A673 (cell line): ENCODE data around the gene TMEM14C. TPM values are rescaled to one million over a fixed set of nuclear protein-coding genes. Genes with fewer than 3 reads are reported as not detected.
"Not testable (repeated sequence)": the region's sequence is repeated elsewhere in the genome, so short reads cannot be mapped to it uniquely, and the experiment has no call there.

Source experiments
- BruUV-seq: library from RNA; stranded (reverse); fragments of 400-500 nt; replicated peaks from 2 replicates; lab custom pipeline; 2021; lab: Mats Ljungman, UMichigan
- CTCF ChIA-PET: fragments of 300-600 bp; sonication (Branson Sonifier 250); formaldehyde crosslinking; loops from one replicate; lab custom pipeline; 2022; ENCODE audit warnings: antibody characterized with exemption; lab: Charles Lee
- POLR2A ChIA-PET: fragments of 300-600 bp; sonication (Branson Sonifier 250); formaldehyde crosslinking; loops from one replicate; lab custom pipeline; 2022; ENCODE audit warnings: antibody characterized with exemption; ENCODE audit not compliant: low non-redundant PET; lab: Charles Lee
- DNase-seq: peaks from one replicate; pipeline ENCODE4 v3.0.0-alpha.2; 2015; ENCODE audit warnings: low spot score
- H3K27ac ChIP-seq: fragments of 200-600 bp; sonication (generic); 2 replicates; pipeline ENCODE4 v1.5.1; 2016; ENCODE audit warnings: mixed run types, low read depth, mild to moderate bottlenecking, mixed read lengths, antibody characterized with exemption, low read length; ENCODE audit not compliant: poor library complexity, severe bottlenecking
- H3K27me3 ChIP-seq: fragments of 200-600 bp; sonication (generic); replicated peaks from 2 replicates; pipeline ENCODE4 v1.6.1; 2017; ENCODE audit warnings: mixed run types, low read depth, mild to moderate bottlenecking, mixed read lengths, antibody characterized with exemption, low read length; ENCODE audit not compliant: insufficient read depth, poor library complexity
- H3K36me3 ChIP-seq: fragments of 200-600 bp; sonication (generic); 2 replicates; pipeline ENCODE4 v1.6.1; 2016; ENCODE audit warnings: mixed run types, mild to moderate bottlenecking, mixed read lengths, antibody characterized with exemption, low read length; ENCODE audit not compliant: insufficient read depth, poor library complexity, severe bottlenecking
- H3K4me1 ChIP-seq: fragments of 200-600 bp; sonication (generic); 2 replicates; pipeline ENCODE4 v1.6.1; 2017; ENCODE audit warnings: mixed run types, mild to moderate bottlenecking, mixed read lengths, antibody characterized with exemption, low read length; ENCODE audit not compliant: insufficient read depth, poor library complexity, severe bottlenecking
- H3K4me3 ChIP-seq: fragments of 200-600 bp; sonication (generic); 2 replicates; pipeline ENCODE4 v1.5.1; 2016; ENCODE audit warnings: low read depth, mixed run types, mild to moderate bottlenecking, mixed read lengths, low read length; ENCODE audit not compliant: poor library complexity, severe bottlenecking
- H3K9me3 ChIP-seq: fragments of 200-600 bp; sonication (generic); 2 replicates; pipeline ENCODE4 v1.6.1; 2016; ENCODE audit warnings: mixed run types, low read depth, mild to moderate bottlenecking, mixed read lengths, antibody characterized with exemption, low read length; ENCODE audit not compliant: poor library complexity, severe bottlenecking
- EZH2 ChIP-seq: fragments of 200-600 bp; sonication (generic); IDR thresholded peaks from 2 replicates; pipeline ENCODE4 v1.6.1; 2017; ENCODE audit warnings: borderline replicate concordance, low read depth, mild to moderate bottlenecking, mixed read lengths, antibody characterized with exemption, low read length; ENCODE audit not compliant: poor library complexity, severe bottlenecking
- intact Hi-C: fragments of 100-400 bp; cut with micrococcal nuclease; formaldehyde crosslinking; loops from one replicate; pipeline ENCODE4 v1.10.0; 2022; ENCODE audit not compliant: unreplicated experiment
- total RNA-seq: library from RNA; stranded (reverse); gene quantifications from 2 replicates; pipeline ENCODE4 v1.2.3, GENCODE V29; 2021
- TF ChIP-seq, protein P1 (sequence below): fragments of 300-800, 200-600 bp; sonication (generic); conservative IDR thresholded peaks from 2 replicates; pipeline ENCODE4 v1.5.1; 2017; ENCODE audit warnings: low read depth, mild to moderate bottlenecking, antibody characterized with exemption, low read length, moderate library complexity, mixed read lengths

Gene TMEM14C
- total RNA-seq, 1 experiment from 2014 or later, result 68.3 TPM

DNA sequence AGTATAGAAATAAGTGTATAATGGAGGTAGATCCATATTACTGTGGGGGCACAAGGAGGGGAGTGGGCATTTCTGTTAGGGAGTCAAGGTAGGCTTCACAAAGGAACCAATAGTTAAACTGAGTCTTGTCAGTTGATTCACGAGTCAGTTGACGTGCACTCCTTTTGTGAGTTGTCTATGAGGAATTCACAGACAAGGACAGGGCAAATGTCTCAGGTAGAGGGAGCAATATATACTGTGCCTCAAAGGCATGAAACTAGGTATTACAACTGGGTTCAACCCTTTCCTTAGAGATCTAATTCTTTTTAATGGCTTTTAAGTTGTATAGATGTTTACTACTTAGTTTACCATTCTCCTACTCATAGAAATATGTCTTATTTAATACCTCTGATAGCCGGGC, 11.0 kb downstream of the TMEM14C start:
- ChIA-PET POLR2A (no interaction called here), CTCF (no interaction called here)
- TF ChIP-seq, protein P1, sequence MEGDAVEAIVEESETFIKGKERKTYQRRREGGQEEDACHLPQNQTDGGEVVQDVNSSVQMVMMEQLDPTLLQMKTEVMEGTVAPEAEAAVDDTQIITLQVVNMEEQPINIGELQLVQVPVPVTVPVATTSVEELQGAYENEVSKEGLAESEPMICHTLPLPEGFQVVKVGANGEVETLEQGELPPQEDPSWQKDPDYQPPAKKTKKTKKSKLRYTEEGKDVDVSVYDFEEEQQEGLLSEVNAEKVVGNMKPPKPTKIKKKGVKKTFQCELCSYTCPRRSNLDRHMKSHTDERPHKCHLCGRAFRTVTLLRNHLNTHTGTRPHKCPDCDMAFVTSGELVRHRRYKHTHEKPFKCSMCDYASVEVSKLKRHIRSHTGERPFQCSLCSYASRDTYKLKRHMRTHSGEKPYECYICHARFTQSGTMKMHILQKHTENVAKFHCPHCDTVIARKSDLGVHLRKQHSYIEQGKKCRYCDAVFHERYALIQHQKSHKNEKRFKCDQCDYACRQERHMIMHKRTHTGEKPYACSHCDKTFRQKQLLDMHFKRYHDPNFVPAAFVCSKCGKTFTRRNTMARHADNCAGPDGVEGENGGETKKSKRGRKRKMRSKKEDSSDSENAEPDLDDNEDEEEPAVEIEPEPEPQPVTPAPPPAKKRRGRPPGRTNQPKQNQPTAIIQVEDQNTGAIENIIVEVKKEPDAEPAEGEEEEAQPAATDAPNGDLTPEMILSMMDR, result no peak
- no peak for TF ChIP-seq EZH2
- BruUV-seq, result no TSS peak
- intact Hi-C loops, result no loop called here
- peaks cover 6% of the 10 kb centered on the region for H3K36me3 ChIP-seq
- H3K27me3 ChIP-seq, result no peaks in the 10 kb centered on the region
- no peak overlapping the region for H3K4me3 ChIP-seq
- H3K9me3 ChIP-seq, result no peaks in the 10 kb centered on the region
- no peak overlapping the region for H3K27ac ChIP-seq
- H3K4me1 ChIP-seq, result no peaks in the 10 kb centered on the region
- no peak for DNase-seq

DNA sequence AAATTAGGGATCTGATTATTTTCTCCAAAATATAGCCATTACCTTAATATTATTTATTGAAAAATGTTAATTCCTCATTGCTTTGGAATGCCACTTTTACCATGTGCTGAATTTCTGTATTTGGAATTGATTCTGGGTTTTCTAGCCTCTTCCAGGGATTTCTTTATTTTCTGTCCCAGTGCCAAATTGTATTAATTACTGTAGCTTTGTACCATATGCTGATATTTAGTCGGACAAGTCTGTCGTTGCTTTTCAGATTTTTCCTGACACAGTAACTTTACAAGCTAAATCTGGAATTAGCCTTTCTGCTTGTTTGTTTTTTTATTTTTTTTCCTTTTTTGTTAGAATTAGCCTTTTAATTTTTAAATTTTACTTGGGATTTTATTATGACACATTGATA, 13.9 kb downstream of the TMEM14C start:
- ChIA-PET POLR2A (no interaction called here), CTCF (no interaction called here)
- intact Hi-C loops, result no loop called here
- no peaks in the 10 kb centered on the region for H3K9me3 ChIP-seq
- no peaks in the 10 kb centered on the region for H3K4me1 ChIP-seq
- no TSS peak for BruUV-seq
- no peaks in the 10 kb centered on the region for H3K27me3 ChIP-seq
- no peak overlapping the region for H3K27ac ChIP-seq
- no peak for DNase-seq
- H3K4me3 ChIP-seq, result no peak overlapping the region
- no peak for TF ChIP-seq EZH2
- TF ChIP-seq, protein P1, result no peak
- no peaks in the 10 kb centered on the region for H3K36me3 ChIP-seq

DNA sequence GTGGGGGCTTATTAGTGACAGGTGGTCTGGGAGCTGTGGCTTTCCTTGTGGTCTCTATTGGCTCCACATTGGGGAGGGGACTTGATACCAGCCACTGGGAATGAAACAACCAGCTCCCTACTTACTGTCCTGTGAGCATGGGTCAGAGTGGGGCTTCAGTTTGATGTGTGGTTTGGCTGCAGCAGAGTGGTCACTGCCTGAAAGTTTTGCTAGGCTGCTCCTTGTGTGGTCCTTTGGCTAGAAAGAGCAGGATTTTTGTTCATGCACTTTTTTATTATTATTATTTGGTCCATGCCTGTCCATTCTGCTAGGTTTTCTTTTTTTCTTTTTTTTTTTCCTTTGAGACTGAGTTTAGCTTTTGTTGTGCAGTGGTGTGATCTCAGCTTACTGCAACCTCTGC, 17.2 kb downstream of the TMEM14C start:
- Histone ChIP-seq H3K36me3 (no peaks in the 10 kb centered on the region), H3K4me3 (no peak overlapping the region), H3K9me3 (no peaks in the 10 kb centered on the region), H3K27ac (no peak overlapping the region), H3K4me1 (no peaks in the 10 kb centered on the region), H3K27me3 (no peaks in the 10 kb centered on the region)
- BruUV-seq, result no TSS peak
- no peak for DNase-seq
- POLR2A ChIA-PET, result interaction anchor here (0.7 kb wide), 1 partner anchor 252 kb away, joined by 18 read pairs; no protein-coding TSS in a partner anchor
- intact Hi-C loops, result no loop called here
- CTCF ChIA-PET, result no interaction called here
- TF ChIP-seq, protein P1, result no peak
- TF ChIP-seq EZH2, result no peak

DNA sequence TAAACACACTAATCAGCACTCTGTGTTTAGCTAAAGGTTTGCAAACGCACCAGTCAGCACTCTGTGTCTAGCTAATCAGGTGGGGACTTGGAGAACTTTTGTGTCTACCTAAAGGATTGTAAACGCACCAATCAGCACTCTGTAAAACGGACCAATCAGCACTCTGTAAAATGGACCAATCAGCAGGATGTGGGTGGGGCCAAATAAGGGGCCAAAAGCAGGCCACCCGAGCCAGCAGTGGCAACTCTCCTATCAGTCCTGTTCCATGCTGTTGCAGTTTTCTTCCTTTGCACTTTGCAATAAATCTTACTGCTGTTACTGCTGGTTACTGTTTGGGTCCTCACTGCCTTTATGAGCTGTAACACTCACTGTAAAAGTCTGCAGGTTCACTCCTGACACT, 18.8 kb downstream of the TMEM14C start:
- H3K36me3 ChIP-seq, H3K27ac ChIP-seq, H3K27me3 ChIP-seq, intact Hi-C loops, DNase-seq, H3K4me1 ChIP-seq, H3K4me3 ChIP-seq, POLR2A ChIA-PET, CTCF ChIA-PET, H3K9me3 ChIP-seq, BruUV-seq: not testable (repeated sequence)
